Measurements from ENCODE around the gene UMPS.

UMPS gene

GRCh38 chr3:124779751-124780191, 49.5 kb downstream of the UMPS start:
- H3K27ac ChIP-seq (ENCODE audit: low read depth, low read length) = no peak overlapping the region
- no peak overlapping the region for H2AFZ ChIP-seq (ENCODE audit: low read depth, low read length, severe bottlenecking)
- TF ChIP-seq EZH2phosphoT487 (conservative IDR thresholded peaks at IDR 0.05; ENCODE audit: low read length) (no peak), CTCF (IDR thresholded peaks at IDR 0.05; ENCODE audit: insufficient read depth, low read length, poor library complexity, severe bottlenecking) (no peak)
- no peak overlapping the region for H3K4me2 ChIP-seq (ENCODE audit: low read depth, low read length, poor library complexity, severe bottlenecking)
- H3K4me3 ChIP-seq (ENCODE audit: insufficient read depth, low read length, poor library complexity, severe bottlenecking) = no peak overlapping the region
- H3K36me3 ChIP-seq (ENCODE audit: low read length) = no peaks in the 10 kb centered on the region
- no peaks in the 10 kb centered on the region for H3K27me3 ChIP-seq (ENCODE audit: low read length)
- H3K9me3 ChIP-seq (ENCODE audit: insufficient read depth, low read length) = no peaks in the 10 kb centered on the region
- no peaks in the 10 kb centered on the region for H4K20me1 ChIP-seq (ENCODE audit: low read depth, low read length)
- no peaks in the 10 kb centered on the region for H3K79me2 ChIP-seq (ENCODE audit: insufficient read depth, low read length)
- no peak overlapping the region for H3K9ac ChIP-seq (ENCODE audit: low read length)
- no peaks in the 10 kb centered on the region for H3F3A ChIP-seq (ENCODE audit: insufficient read depth)
- no peaks in the 10 kb centered on the region for H3K9me2 ChIP-seq (replicated peaks; ENCODE audit: insufficient read depth, low read length)

DNA sequence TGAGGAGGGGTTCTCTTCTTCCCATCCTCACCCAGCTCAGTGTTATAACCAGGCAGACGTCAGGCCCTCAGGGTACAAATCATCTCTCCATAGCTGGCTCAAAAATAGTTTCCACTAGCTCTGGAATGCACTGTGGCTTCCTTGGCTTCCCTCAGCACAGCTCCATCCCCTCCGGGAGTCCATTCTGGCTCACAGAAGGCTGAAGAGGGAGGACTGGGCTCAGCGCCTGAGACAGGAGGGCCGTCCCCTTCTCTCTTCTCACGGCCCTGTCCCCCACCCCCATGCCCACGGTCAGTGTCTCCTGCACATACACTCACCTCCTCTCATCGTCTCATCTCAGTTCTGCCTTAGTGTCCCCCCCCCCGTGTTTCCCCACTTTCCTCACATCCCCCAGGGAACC, 50.1 kb downstream of the UMPS start:
- no peak overlapping the region for H3K4me2 ChIP-seq (ENCODE audit: low read depth, low read length, poor library complexity, severe bottlenecking)
- no peaks in the 10 kb centered on the region for H4K20me1 ChIP-seq (ENCODE audit: low read depth, low read length)
- H3K79me2 ChIP-seq (ENCODE audit: insufficient read depth, low read length) = no peaks in the 10 kb centered on the region
- no peaks in the 10 kb centered on the region for H3K36me3 ChIP-seq (ENCODE audit: low read length)
- H3K9me2 ChIP-seq (replicated peaks; ENCODE audit: insufficient read depth, low read length) = no peaks in the 10 kb centered on the region
- no peak overlapping the region for H2AFZ ChIP-seq (ENCODE audit: low read depth, low read length, severe bottlenecking)
- H3K27me3 ChIP-seq (ENCODE audit: low read length) = no peaks in the 10 kb centered on the region
- no peak overlapping the region for H3K9ac ChIP-seq (ENCODE audit: low read length)
- no peaks in the 10 kb centered on the region for H3K9me3 ChIP-seq (ENCODE audit: insufficient read depth, low read length)
- H3K4me3 ChIP-seq (ENCODE audit: insufficient read depth, low read length, poor library complexity, severe bottlenecking) = no peak overlapping the region
- TF ChIP-seq EZH2phosphoT487 (conservative IDR thresholded peaks at IDR 0.05; ENCODE audit: low read length) = no peak
- no peak for TF ChIP-seq CTCF (IDR thresholded peaks at IDR 0.05; ENCODE audit: insufficient read depth, low read length, poor library complexity, severe bottlenecking)
- no peak overlapping the region for H3K27ac ChIP-seq (ENCODE audit: low read depth, low read length)
- H3F3A ChIP-seq (ENCODE audit: insufficient read depth) = no peaks in the 10 kb centered on the region

DNA sequence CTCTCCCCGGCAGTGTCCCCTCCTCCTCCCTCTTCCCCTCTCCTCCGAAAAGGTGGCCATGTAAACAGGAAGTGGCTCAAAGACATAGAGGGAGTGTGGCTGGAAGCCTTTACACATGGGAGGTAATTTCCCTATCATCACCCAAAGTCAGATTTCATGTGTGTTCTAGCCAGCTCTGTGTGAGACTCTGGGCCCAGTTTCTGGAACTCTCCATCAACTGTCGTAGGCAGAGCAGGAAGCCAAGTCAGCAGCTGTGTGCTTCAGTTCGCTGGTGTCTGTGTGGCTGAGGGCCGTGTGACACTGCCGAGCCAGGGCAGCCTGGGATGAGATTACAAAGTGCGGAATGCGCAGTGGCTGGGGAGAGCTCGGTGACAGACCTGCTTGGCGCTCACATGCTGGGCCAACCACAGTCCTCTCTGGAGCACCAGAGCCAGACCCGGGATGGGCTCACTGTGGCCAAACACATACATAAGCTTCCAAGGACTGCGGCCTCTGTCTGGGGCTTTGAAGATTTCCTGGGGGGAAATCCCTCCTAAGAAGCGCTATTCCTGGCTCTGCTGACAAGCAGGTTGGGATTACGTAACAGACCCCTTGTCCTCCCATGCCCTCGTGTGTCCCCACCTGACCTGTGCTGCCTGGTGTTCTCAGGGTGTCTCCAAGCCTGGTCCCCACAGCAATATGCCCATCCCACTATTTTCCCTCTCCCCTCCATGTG, 50.7 kb downstream of the UMPS start:
- H3K27me3 ChIP-seq (ENCODE audit: low read length) = no peaks in the 10 kb centered on the region
- no peak overlapping the region for H3K4me2 ChIP-seq (ENCODE audit: low read depth, low read length, poor library complexity, severe bottlenecking)
- H3K79me2 ChIP-seq (ENCODE audit: insufficient read depth, low read length) = no peaks in the 10 kb centered on the region
- H4K20me1 ChIP-seq (ENCODE audit: low read depth, low read length) = no peaks in the 10 kb centered on the region
- no peak overlapping the region for H3K4me3 ChIP-seq (ENCODE audit: insufficient read depth, low read length, poor library complexity, severe bottlenecking)
- no peaks in the 10 kb centered on the region for H3K9me2 ChIP-seq (replicated peaks; ENCODE audit: insufficient read depth, low read length)
- no peaks in the 10 kb centered on the region for H3F3A ChIP-seq (ENCODE audit: insufficient read depth)
- H3K9ac ChIP-seq (ENCODE audit: low read length) = no peak overlapping the region
- H3K27ac ChIP-seq (ENCODE audit: low read depth, low read length) = no peak overlapping the region
- no peak overlapping the region for H2AFZ ChIP-seq (ENCODE audit: low read depth, low read length, severe bottlenecking)
- H3K9me3 ChIP-seq (ENCODE audit: insufficient read depth, low read length) = no peaks in the 10 kb centered on the region
- no peaks in the 10 kb centered on the region for H3K36me3 ChIP-seq (ENCODE audit: low read length)
- TF ChIP-seq EZH2phosphoT487 (conservative IDR thresholded peaks at IDR 0.05; ENCODE audit: low read length) (no peak), CTCF (IDR thresholded peaks at IDR 0.05; ENCODE audit: insufficient read depth, low read length, poor library complexity, severe bottlenecking) (no peak)
